Glutamatergic neuron (in vitro differentiated cells): ENCODE measurements around the gene FSTL5. TPM values are rescaled to one million over a fixed set of nuclear protein-coding genes. Genes with fewer than 3 reads are reported as not detected.

Experiments used
- DNase-seq: peaks from one replicate; pipeline ENCODE4 v3.0.0; 2022
- H3K27ac Mint-ChIP-seq: one replicate; pipeline ENCODE4 v1.8.0; 2020; ENCODE audit warnings: mild to moderate bottlenecking, mixed read lengths, inconsistent platforms; ENCODE audit not compliant: unreplicated experiment
- H3K27me3 Mint-ChIP-seq: one replicate; pipeline ENCODE4 v1.8.0; 2020; ENCODE audit warnings: mild to moderate bottlenecking, moderate library complexity, mixed read lengths, inconsistent platforms; ENCODE audit not compliant: unreplicated experiment
- H3K36me3 Mint-ChIP-seq: one replicate; pipeline ENCODE4 v1.8.0; 2020; ENCODE audit warnings: mild to moderate bottlenecking, mixed read lengths, inconsistent platforms; ENCODE audit not compliant: unreplicated experiment
- H3K4me1 Mint-ChIP-seq: one replicate; pipeline ENCODE4 v1.8.0; 2020; ENCODE audit warnings: mild to moderate bottlenecking, low read depth, mixed read lengths, inconsistent platforms; ENCODE audit not compliant: unreplicated experiment
- H3K4me3 Mint-ChIP-seq: one replicate; pipeline ENCODE4 v1.8.0; 2020; ENCODE audit warnings: mild to moderate bottlenecking, mixed read lengths, inconsistent platforms; ENCODE audit not compliant: unreplicated experiment
- H3K9me3 Mint-ChIP-seq: one replicate; pipeline ENCODE4 v1.8.0; 2020; ENCODE audit warnings: mild to moderate bottlenecking, moderate library complexity, mixed read lengths, inconsistent platforms; ENCODE audit not compliant: unreplicated experiment
- total RNA-seq: library from RNA; stranded (reverse); fragmentation: NEBNext Ultra II Directional; extraction: Animal tissue kit (Norgen Biotek cat#: 25700); gene quantifications from one replicate; pipeline ENCODE4 v1.2.1, GENCODE V29; 2021; ENCODE audit not compliant: unreplicated experiment
- TF ChIP-seq, protein P1 (sequence below): fragments of 200-600 bp; sonication (generic); IDR thresholded peaks from one replicate; pipeline ENCODE4 v1.5.0; 2021; ENCODE audit not compliant: partially characterized antibody, unreplicated experiment

FSTL5 gene
- total RNA-seq, 1 donor from 2014 or later = 9.2 TPM

DNA sequence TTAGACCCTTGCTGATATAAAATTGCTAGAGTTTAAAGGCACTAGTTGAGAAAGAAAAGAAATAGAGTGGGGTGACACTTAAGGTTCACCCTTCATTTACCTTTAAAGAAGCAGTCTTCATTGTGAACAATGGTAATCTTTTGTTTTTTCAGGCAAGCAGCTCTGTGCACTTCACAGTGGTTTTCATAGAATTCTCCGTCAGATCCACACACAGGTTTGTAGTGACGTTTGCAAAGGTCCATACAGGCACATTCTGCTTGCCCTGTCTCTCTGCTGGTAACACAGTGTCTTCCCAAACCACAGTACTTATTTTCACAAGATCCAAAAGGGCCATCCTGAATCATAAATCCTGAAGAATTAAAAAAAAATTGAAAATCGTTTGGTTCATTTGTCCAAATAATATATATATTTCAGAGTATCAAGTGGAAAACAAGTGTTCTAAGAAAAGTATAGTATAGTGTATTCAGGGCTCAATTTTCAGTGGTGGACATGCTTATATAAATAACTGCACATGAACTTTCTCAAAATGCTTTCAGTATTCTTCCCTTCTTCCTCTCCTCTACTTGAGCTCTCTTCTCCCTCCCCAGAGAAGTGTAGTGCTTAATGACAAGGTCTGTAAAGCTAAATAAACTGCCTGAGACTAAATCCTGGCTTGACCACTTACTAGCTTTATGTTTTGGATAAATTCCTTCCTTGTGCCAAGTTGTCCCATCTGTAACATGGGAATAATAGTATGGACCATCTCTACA, 243.3 kb downstream of the FSTL5 start:
- Mint-ChIP-seq H3K27ac (no peak overlapping the region), H3K27me3 (no peaks in the 10 kb centered on the region), H3K4me1 (no peaks in the 10 kb centered on the region)

DNA sequence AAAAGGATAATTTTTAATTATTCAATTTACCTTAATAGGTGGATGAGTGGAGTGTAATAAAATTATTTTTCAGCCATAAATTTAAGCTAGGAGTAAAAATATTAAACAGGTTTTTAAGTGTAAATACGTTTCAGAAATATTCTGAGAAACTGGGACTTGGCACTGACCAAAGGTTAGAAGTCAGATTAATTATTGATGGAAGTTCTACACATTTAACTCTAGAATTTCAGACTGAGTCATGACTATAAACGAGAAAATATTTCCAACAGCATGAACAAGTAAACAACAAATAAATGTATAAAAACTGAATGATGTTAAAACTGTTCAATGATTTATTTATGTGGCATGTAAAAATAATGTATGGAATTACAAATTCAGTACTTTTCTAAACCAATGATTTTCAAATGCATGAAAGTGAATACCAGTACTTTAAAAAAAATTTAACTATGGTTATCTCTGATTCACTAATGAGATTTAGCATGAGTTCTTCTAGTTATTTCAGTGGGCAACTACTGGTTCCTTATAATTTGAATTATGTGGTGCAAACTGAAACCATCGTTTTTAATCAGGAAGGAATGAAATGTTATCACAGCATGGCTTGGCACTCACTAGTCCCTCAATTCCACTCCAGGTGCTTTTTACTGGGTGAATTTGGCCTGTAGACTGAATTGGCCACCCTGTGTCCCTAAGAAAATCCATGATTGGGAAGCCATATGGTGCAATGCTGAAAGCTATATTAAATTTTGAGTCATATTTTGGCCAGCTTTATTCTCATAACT, 244.2 kb downstream of the FSTL5 start:
- H3K9me3 Mint-ChIP-seq = no peaks in the 10 kb centered on the region
- no peaks in the 10 kb centered on the region for H3K27me3 Mint-ChIP-seq
- TF ChIP-seq, protein P1, sequence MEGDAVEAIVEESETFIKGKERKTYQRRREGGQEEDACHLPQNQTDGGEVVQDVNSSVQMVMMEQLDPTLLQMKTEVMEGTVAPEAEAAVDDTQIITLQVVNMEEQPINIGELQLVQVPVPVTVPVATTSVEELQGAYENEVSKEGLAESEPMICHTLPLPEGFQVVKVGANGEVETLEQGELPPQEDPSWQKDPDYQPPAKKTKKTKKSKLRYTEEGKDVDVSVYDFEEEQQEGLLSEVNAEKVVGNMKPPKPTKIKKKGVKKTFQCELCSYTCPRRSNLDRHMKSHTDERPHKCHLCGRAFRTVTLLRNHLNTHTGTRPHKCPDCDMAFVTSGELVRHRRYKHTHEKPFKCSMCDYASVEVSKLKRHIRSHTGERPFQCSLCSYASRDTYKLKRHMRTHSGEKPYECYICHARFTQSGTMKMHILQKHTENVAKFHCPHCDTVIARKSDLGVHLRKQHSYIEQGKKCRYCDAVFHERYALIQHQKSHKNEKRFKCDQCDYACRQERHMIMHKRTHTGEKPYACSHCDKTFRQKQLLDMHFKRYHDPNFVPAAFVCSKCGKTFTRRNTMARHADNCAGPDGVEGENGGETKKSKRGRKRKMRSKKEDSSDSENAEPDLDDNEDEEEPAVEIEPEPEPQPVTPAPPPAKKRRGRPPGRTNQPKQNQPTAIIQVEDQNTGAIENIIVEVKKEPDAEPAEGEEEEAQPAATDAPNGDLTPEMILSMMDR = no peak
- H3K4me3 Mint-ChIP-seq = no peak overlapping the region
- H3K36me3 Mint-ChIP-seq = no peaks in the 10 kb centered on the region
- no peaks in the 10 kb centered on the region for H3K4me1 Mint-ChIP-seq
- no peak for DNase-seq
- no peak overlapping the region for H3K27ac Mint-ChIP-seq

More for the DNA sequence above, 243.3 kb downstream of the FSTL5 start:
- DNase-seq = no peak
- TF ChIP-seq, protein P1 = no peak
- Mint-ChIP-seq H3K4me3 (no peak overlapping the region), H3K9me3 (no peaks in the 10 kb centered on the region), H3K36me3 (no peaks in the 10 kb centered on the region)

DNA sequence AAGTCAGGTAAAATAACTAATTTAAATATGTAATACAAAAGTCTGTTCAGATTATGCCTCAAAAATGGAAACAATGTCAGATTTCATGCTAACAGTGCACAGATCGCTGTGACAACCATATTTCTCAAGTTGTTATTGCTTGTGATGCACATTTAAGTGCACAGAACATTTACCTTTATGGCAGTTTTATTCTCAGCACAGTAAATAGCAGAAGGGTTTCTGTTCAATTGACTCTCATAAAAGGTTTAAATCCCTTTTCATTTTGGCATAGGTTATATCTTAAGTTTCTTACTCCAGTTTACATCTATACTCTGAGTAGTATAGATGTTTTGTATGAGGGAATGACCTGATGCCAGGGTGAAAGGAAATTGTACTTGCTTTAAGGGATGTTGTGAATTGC, 247.8 kb downstream of the FSTL5 start:
- H3K36me3 Mint-ChIP-seq = no peaks in the 10 kb centered on the region
- no peak overlapping the region for H3K27ac Mint-ChIP-seq
- H3K4me1 Mint-ChIP-seq = no peaks in the 10 kb centered on the region
- no peaks in the 10 kb centered on the region for H3K27me3 Mint-ChIP-seq
- peaks cover 3% of the 10 kb centered on the region for H3K9me3 Mint-ChIP-seq
- no peak for DNase-seq
- TF ChIP-seq, protein P1 = no peak
- H3K4me3 Mint-ChIP-seq = no peak overlapping the region

DNA sequence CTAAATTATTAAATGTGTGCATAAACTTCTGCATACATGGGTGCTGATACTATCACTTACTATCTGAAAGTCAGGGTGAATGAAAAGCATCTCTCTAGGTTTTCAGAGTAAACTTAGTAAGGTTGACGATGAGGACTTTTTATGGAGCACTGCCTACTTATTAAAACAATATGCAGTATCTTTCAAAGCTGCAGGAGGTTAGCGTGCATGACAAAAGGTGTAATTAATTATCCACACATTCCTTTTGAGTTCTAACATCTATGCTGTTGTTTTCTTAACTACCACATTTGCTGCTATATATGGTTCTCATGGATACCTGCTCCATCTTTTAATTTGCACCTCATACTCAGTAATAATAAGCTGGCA, 256.2 kb downstream of the FSTL5 start:
- no peak overlapping the region for H3K4me3 Mint-ChIP-seq
- H3K9me3 Mint-ChIP-seq = no peaks in the 10 kb centered on the region
- H3K4me1 Mint-ChIP-seq = no peaks in the 10 kb centered on the region
- no peak for DNase-seq
- TF ChIP-seq, protein P1 = no peak
- no peaks in the 10 kb centered on the region for H3K27me3 Mint-ChIP-seq
- H3K27ac Mint-ChIP-seq = no peak overlapping the region
- no peaks in the 10 kb centered on the region for H3K36me3 Mint-ChIP-seq

DNA sequence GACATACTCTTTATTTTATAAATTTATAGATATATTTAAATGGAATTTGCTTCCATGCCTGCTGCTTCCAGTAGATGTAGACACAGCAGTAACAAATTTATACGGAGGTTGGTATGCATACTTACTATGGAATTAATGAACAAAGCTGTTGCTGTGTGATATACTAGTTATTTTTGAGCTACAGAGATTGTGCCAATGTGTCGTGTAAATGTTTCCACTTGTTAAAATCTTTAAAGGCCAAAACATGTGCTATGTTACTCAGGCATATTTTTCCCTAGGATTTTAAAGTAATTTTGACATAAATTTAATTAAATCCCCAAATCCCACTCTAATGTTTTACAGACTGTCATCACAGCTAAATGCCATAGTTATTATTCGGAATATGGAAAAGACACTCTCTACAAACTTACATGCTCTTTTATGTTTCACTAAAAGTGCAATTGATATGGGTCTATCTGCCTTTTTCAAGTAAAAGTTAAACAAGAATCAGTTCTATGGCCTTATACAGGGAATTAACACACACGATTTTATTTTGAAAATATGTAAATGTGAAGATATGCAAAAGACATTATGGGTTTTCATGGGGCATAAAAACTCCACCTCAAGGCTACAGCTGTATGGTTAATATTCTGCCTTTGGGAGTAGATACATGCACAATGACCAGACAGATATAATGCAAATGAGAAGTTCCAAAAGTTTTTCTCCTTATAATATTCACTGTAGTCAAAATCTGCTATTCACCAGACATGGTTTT, 256.8 kb downstream of the FSTL5 start:
- Mint-ChIP-seq H3K4me3 (no peak overlapping the region), H3K27me3 (no peaks in the 10 kb centered on the region), H3K4me1 (no peaks in the 10 kb centered on the region), H3K36me3 (no peaks in the 10 kb centered on the region), H3K27ac (no peak overlapping the region), H3K9me3 (no peaks in the 10 kb centered on the region)
- TF ChIP-seq, protein P1 = no peak
- DNase-seq = no peak
